PFSK-1 (cell line): ENCODE measurements around the gene MTHFD2L.

Experiments used
- POLR2AphosphoS5 ChIP-seq: IDR thresholded peaks from 2 replicates; pipeline ENCODE4 v1.6.1; 2012; ENCODE audit warnings: low read depth, mild to moderate bottlenecking, control low read depth, low read length, moderate library complexity
- REST ChIP-seq, 2 experiments: IDR thresholded peaks; 2 replicates each; pipeline versions ENCODE4 v1.6.1 to v1.8.0; 2011 to 2012; ENCODE audit warnings: low read depth in 2 of 2, low read length in 2 of 2, control low read depth in 1 of 2, inconsistent platforms in 1 of 2, mild to moderate bottlenecking in 1 of 2, moderate library complexity in 1 of 2; ENCODE audit not compliant: insufficient read depth in 1 of 2
- SIN3A ChIP-seq: IDR thresholded peaks from 2 replicates; pipeline ENCODE4 v1.6.1; 2012; ENCODE audit warnings: mild to moderate bottlenecking, low read length, moderate library complexity, borderline replicate concordance; ENCODE audit not compliant: insufficient read depth
- TAF1 ChIP-seq: IDR thresholded peaks from 2 replicates; pipeline ENCODE4 v1.6.1; 2012; ENCODE audit warnings: low read length, control low read depth, borderline replicate concordance; ENCODE audit not compliant: insufficient read depth

GRCh38 chr4:74282926-74283325 is 125.0 kb downstream of the MTHFD2L start:
- no peak for TF ChIP-seq SIN3A
- TF ChIP-seq POLR2AphosphoS5: no peak
- TF ChIP-seq REST (IDR thresholded peaks at IDR 0.05; ENCODE audit: insufficient read depth in 1 of 2, low read depth in 2 of 2, low read length in 2 of 2): no peak
- TF ChIP-seq TAF1: no peak
